Measurements from ENCODE around the gene SLC35F6. TPM values are rescaled to one million over a fixed set of nuclear protein-coding genes. Genes with fewer than 3 reads are reported as not detected.

The SLC35F6 gene
- total and polyA plus RNA-seq, 9 of the 15 experiments (the other 6 are each of a cell fraction or from before 2014, with no cell fraction given): 11.9 to 47.3 (median 22.5) TPM

DNA sequence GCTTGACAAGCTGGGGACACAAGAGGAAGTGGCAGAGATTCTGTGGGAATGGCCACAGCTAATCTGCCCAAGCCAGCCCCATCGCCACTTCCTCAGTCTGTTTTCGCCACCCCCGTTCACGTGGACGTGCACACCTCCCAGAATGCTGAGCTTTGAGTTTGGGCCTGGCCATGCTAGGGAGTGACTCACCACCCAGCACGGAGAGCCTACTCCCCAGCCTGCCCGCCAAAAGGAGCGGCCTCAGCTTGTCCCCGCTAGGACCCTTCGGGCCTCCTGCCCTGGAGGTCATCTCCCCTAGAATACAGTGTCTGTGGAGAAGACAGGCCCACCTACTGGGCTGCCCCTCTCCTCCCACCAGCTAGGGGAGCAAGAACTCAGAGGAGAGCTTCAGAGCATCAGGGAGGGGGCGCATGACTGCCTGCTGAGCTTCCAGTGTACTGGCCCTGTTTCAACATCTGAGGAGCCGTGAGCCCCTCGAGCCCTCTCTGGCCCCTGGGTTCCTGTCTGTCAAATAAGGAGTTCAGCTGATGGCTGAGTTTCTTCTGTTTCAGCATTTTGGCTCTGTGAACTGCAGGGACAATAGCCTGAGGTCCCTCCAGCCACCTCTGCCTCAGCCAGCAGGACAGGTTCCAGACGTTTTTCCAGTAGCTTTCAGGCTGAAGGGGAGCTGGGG, 5.1 kb downstream of the SLC35F6 start (continued):
- TF ChIP-seq, protein P1, sequence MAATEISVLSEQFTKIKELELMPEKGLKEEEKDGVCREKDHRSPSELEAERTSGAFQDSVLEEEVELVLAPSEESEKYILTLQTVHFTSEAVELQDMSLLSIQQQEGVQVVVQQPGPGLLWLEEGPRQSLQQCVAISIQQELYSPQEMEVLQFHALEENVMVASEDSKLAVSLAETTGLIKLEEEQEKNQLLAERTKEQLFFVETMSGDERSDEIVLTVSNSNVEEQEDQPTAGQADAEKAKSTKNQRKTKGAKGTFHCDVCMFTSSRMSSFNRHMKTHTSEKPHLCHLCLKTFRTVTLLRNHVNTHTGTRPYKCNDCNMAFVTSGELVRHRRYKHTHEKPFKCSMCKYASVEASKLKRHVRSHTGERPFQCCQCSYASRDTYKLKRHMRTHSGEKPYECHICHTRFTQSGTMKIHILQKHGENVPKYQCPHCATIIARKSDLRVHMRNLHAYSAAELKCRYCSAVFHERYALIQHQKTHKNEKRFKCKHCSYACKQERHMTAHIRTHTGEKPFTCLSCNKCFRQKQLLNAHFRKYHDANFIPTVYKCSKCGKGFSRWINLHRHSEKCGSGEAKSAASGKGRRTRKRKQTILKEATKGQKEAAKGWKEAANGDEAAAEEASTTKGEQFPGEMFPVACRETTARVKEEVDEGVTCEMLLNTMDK (IDR thresholded peaks at IDR 0.05; ENCODE audit: borderline replicate concordance, insufficient read depth, low read depth, low read length, poor library complexity, severe bottlenecking): no peak
- TF ChIP-seq HNRNPH1 (optimal IDR thresholded peaks at IDR 0.05; ENCODE audit: low read depth, low read length): no peak
- peak; percentile 84 for TF ChIP-seq GATAD2B (IDR thresholded peaks at IDR 0.05; ENCODE audit: borderline replicate concordance)
- TF ChIP-seq SMAD2 (IDR thresholded peaks at IDR 0.05; ENCODE audit: low read depth, low read length): no peak
- TF ChIP-seq ARID3B (CRISPR knock-in tag; IDR thresholded peaks at IDR 0.05; ENCODE audit: borderline replicate concordance): no peak
- no peak for TF ChIP-seq SIX5 (IDR thresholded peaks at IDR 0.05; ENCODE audit: borderline replicate concordance in 1 of 2, insufficient read depth in 1 of 2, low read depth in 1 of 2, low read length in 2 of 2)
- peak; percentile 97 for TF ChIP-seq ZBTB9 (CRISPR knock-in tag; IDR thresholded peaks at IDR 0.05)
- no peak for TF ChIP-seq PHB2 (IDR thresholded peaks at IDR 0.05; ENCODE audit: low read depth)
- peak; percentile 89 for TF ChIP-seq USF1 (CRISPR knock-in tag; IDR thresholded peaks at IDR 0.05)
- peak; percentile 68 for TF ChIP-seq HDAC3 (IDR thresholded peaks at IDR 0.05; ENCODE audit: borderline replicate concordance, partially characterized antibody)
- TF ChIP-seq FOXJ2 (tag; IDR thresholded peaks at IDR 0.05): no peak
- TF ChIP-seq LCOR (CRISPR knock-in tag; IDR thresholded peaks at IDR 0.05): peak; percentile 93
- no peak for TF ChIP-seq SMC3 (conservative IDR thresholded peaks at IDR 0.05; ENCODE audit: insufficient read depth, low read depth, low read length)
- TF ChIP-seq ATF7 (IDR thresholded peaks at IDR 0.05): peak; percentile 92
- peak; percentile 87 to 89 for TF ChIP-seq E2F6 (IDR thresholded peaks at IDR 0.05; ENCODE audit: borderline replicate concordance in 1 of 2, extremely low read depth in 1 of 2, insufficient read depth in 1 of 2, insufficient read length in 1 of 2, low read depth in 1 of 2, low read length in 1 of 2, poor library complexity in 1 of 2, severe bottlenecking in 1 of 2)
- TF ChIP-seq KAT2B (IDR thresholded peaks at IDR 0.05; ENCODE audit: low read depth, low read length): no peak
- TF ChIP-seq PPARD (CRISPR knock-in tag; IDR thresholded peaks at IDR 0.05): no peak
- no peak for TF ChIP-seq HDAC6 (IDR thresholded peaks at IDR 0.05; ENCODE audit: low read depth, low read length)
- no peak for TF ChIP-seq BRD9 (IDR thresholded peaks at IDR 0.05; ENCODE audit: low read depth, partially characterized antibody)
- no peak for TF ChIP-seq CCAR2 (IDR thresholded peaks at IDR 0.05; ENCODE audit: low read depth, low read length)
- TF ChIP-seq KHSRP (IDR thresholded peaks at IDR 0.05): no peak

All from K562 (cell line).